GM21619 (cell line): ENCODE data around the gene PRKCE.

Experiments used
- ATAC-seq: cut with Tn5 transposase; IDR thresholded peaks from one replicate; pipeline ENCODE4 v1.9.1; 2021; ENCODE audit not compliant: unreplicated experiment

PRKCE gene

GRCh38 chr2:45750484-45750883 lies 99.0 kb downstream of the PRKCE start:
- no peak for ATAC-seq

DNA sequence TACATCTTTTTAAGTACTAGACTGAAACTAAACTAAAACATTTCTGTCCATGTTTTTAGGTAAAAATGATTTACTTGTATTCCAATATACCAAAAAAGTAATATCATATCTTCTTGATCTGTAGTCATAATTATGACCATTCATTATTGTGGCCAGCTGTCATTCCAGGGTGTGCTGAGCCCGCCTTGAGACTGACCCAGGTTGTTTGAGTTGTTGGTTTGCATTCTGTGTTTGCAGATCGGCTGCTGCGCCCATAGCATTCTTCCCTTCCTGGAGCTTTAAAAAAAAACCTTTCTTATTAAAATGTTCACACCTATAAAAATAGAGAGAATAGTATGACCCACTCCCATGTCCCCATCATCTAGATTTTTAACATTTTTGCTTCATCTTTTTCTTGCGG lies 101.9 kb downstream of the PRKCE start:
- ATAC-seq: no peak

- no peak for ATAC-seq
These were observed 102.9 kb downstream of the PRKCE start for GRCh38 chr2:45754131-45755010.

DNA sequence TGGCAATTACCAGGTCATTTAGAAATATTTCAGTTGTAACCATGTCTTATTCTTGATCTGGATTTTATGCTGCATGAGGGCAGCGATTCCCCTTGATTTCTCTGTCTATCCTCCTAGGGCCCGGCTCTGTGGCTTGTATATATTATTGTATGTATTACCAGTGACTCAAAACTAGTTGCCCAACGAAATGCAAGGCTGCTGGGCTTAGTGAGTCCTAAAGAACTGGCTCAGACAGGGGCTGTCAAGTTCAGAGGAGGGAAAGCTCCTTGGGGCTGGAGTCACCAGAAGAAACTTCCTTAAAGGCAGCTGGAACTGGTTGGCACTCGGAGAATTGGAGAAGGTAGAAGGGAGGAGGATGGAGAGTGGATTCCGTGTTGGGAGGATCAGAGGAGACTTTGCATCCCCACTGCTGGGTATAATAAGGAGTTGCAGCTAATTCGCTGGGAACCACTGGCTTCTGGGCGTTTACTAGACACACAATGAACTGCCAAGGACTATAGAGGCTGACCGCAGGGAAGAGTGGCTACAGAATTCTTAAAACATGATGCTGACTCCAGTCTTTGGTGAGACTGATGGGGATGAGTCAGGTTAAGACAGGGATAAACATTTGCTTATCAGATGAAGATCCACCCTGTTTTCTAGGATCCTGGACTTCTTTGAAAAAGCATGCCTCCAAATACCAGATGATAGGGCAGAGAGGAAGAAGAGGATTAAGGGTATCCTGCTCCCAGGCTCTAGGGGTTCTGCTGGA lies 104.3 kb downstream of the PRKCE start:
- no peak for ATAC-seq

DNA sequence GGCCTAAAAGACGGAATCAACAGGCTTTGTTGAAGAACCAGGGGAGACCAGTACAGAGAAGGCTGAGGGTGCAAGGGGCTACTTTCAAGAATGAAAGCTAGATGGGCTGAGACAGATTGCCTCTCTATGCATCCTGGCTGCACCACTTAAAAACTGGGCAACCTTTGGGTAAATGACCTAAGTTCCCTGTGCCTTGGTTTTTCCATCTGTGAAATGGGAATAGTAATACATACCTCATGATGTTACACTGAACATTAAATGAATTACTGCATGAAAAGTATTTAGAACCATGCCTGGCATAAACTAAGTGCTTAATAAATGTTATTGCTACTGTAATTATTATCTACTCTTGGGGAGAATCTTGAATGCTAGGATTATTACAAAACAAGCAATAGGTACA lies 106.5 kb downstream of the PRKCE start:
- ATAC-seq: no peak

DNA sequence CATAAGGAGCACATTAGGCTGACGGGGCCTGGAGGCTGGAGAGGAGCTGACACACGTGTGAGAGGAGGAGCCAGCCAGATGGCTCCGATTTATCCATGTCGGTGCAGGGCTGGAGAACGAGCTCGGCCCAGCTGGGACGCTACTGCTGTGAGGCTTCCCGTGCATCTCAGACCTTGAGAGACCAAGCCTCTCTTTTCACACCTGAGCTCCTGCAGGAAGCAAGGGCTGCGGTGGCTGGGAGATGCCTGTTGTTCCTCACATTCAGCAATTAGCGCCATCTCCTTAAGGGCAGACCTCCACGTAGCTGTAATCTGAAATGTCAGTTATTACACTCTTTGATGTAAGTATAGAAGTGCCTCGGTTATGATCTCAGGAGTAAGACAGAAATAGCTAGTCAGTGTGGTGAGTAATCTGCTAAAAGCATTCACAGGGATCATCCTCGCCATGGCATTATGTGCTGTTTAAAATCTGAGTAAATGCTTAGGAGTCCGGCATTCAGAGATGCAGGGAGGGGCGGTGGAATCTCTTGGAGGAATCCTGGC lies 107.9 kb downstream of the PRKCE start:
- ATAC-seq: no peak

DNA sequence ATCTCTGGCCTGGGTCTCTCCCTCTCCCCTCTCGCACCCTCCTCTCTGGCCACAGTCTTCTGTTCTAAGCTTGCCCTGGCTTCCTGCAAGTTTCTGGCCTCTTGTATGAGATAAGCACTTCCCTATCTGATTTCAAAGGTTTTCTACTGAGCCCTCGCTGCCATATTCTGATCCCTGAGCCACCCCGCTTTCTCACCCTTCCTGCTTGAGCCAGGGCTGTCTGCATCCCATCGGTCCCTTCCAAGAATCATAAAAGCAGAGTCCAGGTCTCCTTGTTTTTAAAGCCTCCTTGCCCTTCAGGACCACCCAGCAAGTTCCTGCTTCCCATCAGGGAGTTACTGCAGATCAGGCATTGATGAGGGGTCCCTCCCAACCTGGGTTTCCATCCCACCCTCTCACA lies 110.2 kb downstream of the PRKCE start:
- ATAC-seq: no peak

DNA sequence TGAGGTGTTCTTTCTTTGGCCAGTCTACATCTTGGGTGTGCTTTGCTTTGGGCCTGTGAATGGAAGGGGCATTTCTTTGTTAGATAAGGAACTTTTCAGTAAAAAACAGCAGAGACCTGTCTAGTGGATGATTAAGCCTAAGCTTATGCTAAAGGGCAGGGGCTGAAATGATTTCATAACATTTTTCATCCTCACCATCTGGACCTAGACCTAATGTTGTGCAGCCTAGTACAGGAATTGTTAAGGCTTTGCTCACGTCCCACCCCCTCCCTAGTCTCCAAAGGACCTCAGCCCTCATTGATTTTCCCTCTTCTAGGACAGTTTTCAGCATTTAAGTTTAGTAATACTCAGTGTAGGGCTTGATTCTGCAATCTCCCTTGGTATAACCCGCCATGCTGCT lies 111.8 kb downstream of the PRKCE start:
- no peak for ATAC-seq

GRCh38 chr2:45763797-45764196 lies 112.3 kb downstream of the PRKCE start:
- ATAC-seq: no peak

DNA sequence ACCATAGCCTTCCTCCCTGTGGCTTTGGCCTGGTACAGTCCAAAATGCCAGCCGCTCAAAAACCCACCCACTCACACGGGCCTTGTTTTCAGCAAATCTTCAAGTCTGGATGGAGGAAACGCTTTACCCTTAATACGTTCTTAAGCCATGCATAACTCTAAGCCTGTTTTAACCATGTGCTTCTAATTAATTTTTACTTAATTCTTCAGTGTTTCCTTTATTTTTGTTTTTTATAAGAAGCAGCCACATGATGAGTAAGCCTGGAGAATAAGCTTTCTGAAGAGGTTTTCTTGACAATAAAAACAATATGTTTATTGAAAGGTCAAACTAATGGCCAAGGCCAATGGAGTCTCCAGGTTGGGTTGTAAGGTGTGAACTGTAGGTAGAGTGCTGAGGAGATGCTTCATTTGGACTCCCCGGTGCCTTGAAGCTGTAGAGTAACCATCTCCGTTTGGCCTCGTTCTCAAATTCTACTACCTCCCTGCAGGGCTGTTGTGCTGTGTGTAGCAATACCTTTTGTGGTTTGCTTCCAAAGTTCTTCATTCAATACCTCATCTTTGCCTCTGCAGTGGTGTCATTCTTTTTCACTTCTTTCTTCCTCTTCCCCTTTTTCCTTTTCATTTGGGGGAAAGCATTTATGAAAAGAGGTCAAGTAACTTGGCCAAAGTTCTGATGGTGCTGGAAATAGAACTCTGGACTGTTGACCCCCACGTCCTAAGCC lies 113.7 kb downstream of the PRKCE start:
- ATAC-seq: no peak

- ATAC-seq: no peak
These were observed 114.3 kb downstream of the PRKCE start for GRCh38 chr2:45765728-45766254.

DNA sequence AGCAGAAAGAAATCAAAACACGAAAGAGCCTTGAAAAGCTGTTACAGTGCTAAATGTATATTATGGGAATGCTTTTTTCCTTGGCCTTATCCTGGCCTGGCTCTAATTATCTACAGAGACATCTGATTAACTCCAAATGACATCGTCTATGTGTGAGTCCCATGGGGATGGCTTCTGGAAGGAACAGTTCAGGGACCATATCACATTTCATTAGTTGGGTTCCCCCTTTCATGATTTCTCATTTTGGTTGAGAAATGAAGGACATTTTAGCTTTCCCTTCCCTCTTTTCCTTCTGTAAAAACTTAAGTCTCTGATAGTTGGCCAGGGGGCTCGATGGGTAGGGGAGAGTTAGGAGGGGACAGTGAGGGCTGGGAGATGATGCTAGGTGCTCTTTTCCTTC lies 116.7 kb downstream of the PRKCE start:
- ATAC-seq: no peak

- no peak for ATAC-seq
These were observed 117.6 kb downstream of the PRKCE start for GRCh38 chr2:45769056-45769455.

DNA sequence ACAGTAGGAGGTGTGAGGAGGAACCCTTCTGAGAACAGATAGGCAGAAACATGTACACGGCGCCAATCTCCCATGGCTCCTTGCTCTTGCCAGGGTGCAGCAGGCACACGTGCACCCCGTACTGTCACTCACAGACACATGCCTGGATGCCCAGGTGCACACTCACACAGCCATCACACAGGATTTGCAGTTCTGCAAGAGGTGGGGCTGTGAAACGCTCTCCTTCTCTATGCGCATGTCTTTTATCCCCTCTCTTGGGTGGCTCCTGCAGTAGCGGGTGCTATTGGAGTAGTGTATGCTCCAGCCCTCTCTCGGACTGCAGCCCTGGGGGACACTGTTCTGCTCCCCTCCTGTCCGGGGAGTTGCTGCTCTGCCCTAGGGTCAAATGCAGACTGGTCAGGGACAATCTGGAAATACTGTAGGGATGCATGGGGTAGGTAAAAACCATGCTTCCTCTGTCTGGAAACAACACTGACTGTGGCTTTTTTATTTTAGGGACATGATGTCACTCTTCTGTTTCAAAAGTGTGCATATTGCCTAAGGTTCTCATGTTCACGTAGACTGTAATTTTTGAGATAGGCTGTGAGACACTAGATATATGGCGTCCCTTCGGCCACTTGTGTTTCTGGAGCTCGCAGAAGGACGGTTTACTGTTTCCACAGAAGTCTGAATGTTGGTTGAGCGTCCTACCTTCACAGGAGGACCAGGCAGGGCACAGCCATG lies 118.5 kb downstream of the PRKCE start:
- ATAC-seq: no peak

GRCh38 chr2:45770811-45771210 lies 119.3 kb downstream of the PRKCE start:
- ATAC-seq: no peak

DNA sequence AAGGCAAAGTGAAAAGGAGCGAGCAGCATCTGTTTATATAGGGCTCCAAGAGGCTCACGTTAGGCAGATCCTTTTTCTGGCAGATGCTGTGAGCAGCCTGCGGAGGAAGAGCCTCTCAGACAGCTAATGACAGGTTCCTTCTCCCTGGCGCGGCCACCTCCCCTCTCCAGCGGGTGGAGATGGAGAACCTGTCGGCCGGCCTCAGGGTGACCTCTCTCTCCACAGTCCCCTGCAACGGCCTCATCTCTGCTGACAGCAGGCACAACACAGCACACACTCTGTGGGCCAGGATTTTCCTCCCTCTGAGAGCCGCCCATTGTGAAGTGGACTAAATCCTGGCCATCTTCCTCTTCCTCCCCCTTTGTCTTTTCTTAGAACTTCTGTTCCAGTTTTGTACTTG lies 119.8 kb downstream of the PRKCE start:
- ATAC-seq: no peak

GRCh38 chr2:45772038-45772437 lies 120.6 kb downstream of the PRKCE start:
- ATAC-seq: no peak

DNA sequence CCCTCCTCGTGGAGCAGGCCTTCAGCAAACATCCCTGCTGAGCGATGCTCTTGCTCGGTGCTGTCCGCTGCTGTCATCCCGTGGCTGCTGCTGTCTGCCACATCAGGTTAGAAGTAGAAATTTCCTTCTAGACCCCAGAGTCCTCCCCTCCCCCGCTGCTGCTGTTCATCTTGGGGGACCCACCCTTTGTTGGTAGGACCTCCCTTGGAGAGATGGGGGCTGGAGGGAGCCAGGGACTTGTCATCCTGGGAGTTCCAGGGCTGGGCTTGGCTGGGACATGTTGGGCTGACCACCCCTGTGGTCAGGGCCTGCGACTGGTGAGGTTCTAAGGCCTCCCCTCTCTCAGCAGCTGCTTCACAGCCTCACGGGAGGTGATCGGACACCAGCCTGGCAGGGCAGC lies 122.4 kb downstream of the PRKCE start:
- ATAC-seq: no peak

- no peak for ATAC-seq
These were observed 123.3 kb downstream of the PRKCE start for GRCh38 chr2:45774688-45775244.
